ENCODE data around the gene CD3D.
"Not testable (repeated sequence)": the region's sequence is repeated elsewhere in the genome, so short reads cannot be mapped to it uniquely, and the experiment has no call there.

CD3D gene

DNA sequence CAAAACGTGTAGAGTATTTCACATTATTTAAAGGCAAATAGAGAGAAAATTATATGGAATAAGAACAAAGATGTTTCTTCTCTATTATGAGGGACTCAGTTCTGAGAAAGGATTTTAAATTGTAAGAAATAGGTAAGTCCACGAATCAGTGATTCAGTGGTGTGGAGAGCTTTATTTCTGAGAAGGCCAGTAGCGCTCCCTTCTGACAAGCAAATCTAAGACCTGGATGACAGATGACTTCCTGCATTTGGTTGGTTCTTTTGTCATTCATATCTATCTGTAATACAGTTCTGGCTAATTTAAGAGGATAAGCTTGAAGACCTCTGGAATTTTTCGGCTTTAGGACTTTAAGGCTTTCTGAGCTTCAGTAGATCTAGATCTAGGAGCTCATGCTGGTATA is 31.0 kb downstream of the CD3D start:
- no peak overlapping the region for H3K4me3 ChIP-seq (ENCODE audit: low read depth, low read length)
- TF ChIP-seq, protein P1, sequence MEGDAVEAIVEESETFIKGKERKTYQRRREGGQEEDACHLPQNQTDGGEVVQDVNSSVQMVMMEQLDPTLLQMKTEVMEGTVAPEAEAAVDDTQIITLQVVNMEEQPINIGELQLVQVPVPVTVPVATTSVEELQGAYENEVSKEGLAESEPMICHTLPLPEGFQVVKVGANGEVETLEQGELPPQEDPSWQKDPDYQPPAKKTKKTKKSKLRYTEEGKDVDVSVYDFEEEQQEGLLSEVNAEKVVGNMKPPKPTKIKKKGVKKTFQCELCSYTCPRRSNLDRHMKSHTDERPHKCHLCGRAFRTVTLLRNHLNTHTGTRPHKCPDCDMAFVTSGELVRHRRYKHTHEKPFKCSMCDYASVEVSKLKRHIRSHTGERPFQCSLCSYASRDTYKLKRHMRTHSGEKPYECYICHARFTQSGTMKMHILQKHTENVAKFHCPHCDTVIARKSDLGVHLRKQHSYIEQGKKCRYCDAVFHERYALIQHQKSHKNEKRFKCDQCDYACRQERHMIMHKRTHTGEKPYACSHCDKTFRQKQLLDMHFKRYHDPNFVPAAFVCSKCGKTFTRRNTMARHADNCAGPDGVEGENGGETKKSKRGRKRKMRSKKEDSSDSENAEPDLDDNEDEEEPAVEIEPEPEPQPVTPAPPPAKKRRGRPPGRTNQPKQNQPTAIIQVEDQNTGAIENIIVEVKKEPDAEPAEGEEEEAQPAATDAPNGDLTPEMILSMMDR (IDR thresholded peaks at IDR 0.05; ENCODE audit: low read depth, low read length) = no peak

DNA sequence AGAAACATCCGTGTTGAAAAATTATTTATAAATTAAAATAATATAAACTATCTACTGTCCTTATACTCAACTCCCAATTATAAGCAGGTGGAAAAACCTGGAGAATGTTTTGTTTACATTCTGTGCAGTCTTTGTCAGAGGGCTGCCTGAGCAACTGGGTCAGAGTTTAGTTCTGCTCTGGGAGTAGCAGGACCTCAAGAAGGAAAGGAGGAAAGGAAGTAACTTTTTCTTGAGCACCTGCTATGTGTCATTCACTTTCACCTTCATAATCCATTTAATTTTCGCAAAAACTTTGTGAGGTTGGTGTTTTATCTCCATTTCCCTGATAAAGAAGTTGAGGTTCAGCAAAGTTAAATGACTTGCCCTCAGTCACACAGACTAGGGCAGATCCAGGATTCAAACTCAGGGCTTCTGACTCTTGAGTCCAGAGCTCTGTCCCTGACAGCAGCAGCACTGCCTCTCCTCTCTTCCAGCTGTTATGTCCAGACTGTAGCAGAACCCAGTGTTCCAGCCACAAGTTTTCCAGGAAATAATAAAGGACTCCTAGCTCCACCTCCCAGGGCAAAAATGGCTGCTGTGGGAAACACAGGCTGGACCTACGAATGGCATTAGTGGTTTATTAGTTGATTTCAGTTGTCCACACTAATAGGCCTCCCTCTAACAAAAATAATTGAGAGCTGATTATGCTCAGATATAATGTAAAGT is 31.6 kb downstream of the CD3D start:
- TF ChIP-seq, protein P1 (IDR thresholded peaks at IDR 0.05; ENCODE audit: low read depth, low read length) = no peak
- H3K4me3 ChIP-seq (ENCODE audit: low read depth, low read length) = no peak overlapping the region

DNA sequence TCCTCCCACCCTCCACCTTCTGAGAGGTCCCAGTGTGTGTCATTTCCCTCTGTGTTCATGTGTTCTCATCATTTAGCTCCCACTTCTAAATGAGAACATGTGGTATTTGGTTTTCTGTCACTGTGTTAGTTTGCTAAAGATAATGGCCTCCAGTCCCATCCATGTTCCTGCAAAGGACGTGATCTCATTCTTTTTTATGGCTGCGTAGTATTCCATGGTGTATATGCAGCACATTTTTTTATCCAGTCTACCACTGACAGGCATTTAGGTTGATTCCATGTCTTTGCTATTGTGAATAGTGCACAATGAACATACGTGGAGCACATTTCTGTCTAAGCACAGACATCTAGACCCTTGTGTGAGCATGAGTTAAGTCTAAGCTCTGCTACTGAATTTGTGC is 32.2 kb downstream of the CD3D start:
- TF ChIP-seq, protein P1 (IDR thresholded peaks at IDR 0.05; ENCODE audit: low read depth, low read length) = no peak
- no peak overlapping the region for H3K4me3 ChIP-seq (ENCODE audit: low read depth, low read length)

DNA sequence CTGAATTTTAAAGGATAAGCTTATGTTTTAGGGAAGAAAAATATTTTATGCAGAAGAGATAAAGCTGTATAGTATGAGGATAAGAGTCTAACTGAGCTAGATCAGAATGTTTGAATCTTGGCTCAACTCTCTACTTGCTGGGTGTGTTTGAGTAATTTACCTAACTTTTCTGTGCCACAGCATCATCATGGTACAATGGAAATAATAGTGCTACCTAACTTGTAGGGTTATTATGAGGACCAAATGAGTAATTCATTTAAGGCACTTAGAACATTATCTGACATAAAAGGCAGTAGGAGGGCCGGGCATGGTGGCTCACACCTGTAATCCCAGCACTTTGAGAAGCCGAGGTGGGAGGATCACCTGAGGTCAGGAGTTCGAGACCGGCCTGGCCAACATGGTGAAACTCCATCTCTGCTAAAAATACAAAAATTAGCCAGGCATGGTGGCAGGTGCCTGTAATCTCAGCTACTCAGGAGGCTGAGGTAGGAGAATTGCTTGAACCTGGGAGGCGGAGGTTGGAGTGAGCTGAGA is 33.4 kb downstream of the CD3D start:
- H3K4me3 ChIP-seq (ENCODE audit: low read depth, low read length) = not testable (repeated sequence)

DNA sequence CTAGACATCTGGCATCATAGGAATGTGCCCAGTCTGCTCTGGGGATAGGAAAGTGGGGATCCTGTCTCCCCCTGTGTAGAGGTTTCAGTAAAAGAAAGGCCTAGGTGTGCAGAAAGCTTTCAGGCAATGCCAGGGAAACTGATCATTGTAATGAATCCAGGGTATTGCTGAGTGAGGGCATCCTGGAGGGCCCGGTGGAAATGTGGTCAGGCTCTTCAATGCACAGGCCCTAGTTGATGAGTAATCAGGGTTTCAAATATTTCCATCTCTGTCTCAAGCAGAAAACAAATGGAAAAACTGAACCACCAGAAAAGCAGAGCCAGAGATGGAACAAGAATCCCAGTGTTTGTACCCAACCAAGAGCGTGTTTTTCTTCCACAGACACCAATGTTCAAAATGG is 35.9 kb downstream of the CD3D start:
- TF ChIP-seq, protein P1 (IDR thresholded peaks at IDR 0.05; ENCODE audit: low read depth, low read length) = no peak
- no peak overlapping the region for H3K4me3 ChIP-seq (ENCODE audit: low read depth, low read length)

DNA sequence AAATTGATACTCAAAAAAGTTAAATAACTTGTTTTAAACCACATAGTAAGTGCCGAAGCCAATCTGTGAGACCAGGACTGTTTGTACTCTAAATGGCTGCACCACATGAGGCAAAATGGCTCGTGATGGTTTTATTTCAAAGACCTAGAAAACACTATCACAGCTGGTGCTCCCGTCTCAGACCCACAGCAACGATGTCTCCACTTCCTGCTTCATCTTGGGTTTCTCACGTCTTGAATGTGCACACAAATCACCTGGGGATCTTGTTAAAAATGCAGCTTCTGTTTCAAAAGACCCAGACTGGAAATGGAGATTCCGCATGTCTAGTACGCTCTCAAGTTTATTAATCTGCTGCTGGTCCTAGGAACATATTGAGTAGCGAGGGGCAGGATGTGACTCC is 36.8 kb downstream of the CD3D start:
- H3K4me3 ChIP-seq (ENCODE audit: low read depth, low read length) = no peak overlapping the region
- TF ChIP-seq, protein P1 (IDR thresholded peaks at IDR 0.05; ENCODE audit: low read depth, low read length) = no peak

DNA sequence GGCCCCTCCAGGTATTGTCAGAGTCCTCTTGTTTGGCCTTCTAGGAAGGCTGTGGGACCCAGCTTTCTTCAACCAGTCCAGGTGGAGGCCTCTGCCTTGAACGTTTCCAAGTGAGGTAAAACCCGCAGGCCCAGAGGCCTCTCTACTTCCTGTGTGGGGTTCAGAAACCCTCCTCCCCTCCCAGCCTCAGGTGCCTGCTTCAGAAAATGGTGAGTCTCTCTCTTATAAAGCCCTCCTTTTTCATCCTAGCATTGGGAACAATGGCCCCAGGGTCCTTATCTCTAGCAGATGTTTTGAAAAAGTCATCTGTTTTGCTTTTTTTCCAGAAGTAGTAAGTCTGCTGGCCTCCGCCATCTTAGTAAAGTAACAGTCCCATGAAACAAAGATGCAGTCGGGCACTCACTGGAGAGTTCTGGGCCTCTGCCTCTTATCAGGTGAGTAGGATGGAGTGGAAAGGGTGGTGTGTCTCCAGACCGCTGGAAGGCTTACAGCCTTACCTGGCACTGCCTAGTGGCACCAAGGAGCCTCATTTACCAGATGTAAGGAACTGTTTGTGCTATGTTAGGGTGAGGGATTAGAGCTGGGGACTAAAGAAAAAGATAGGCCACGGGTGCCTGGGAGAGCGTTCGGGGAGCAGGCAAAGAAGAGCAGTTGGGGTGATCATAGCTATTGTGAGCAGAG is 37.8 kb downstream of the CD3D start, which contains the start of gene CD3E:
TSS of gene CD3E (plus strand) at position 163 of the 681 bp plus-strand sequence. CDS start at position 386, 223 bp downstream.
- TF ChIP-seq, protein P1 (IDR thresholded peaks at IDR 0.05; ENCODE audit: low read depth, low read length) = no peak
- no peak within 1 kb of the TSS for H3K4me3 ChIP-seq (ENCODE audit: low read depth, low read length)
